Uterus (tissue), 2 donors: Measurements from ENCODE around the gene GTF2IRD2.
"Not testable (repeated sequence)": the region's sequence is repeated elsewhere in the genome, so short reads cannot be mapped to it uniquely, and the experiment has no call there.

Source experiments
- CTCF ChIP-seq, 4 experiments: fragments of 200-600 bp in 2 of 4; fragments of 450-650 bp in 2 of 4; sonication (generic) in 2 of 4; IDR thresholded peaks; one replicate each; pipeline ENCODE4 v1.5.1; 2016 to 2019; ENCODE audit warnings: antibody characterized with exemption in 4 of 4, mild to moderate bottlenecking in 2 of 4, moderate library complexity in 1 of 4
- POLR2A ChIP-seq, 2 donors: fragments of 450-650 bp; IDR thresholded peaks; one replicate each; pipeline ENCODE4 v1.6.1; 2016; ENCODE audit warnings: antibody characterized with exemption in 2 of 2, mild to moderate bottlenecking in 1 of 2, moderate library complexity in 1 of 2

DNA sequence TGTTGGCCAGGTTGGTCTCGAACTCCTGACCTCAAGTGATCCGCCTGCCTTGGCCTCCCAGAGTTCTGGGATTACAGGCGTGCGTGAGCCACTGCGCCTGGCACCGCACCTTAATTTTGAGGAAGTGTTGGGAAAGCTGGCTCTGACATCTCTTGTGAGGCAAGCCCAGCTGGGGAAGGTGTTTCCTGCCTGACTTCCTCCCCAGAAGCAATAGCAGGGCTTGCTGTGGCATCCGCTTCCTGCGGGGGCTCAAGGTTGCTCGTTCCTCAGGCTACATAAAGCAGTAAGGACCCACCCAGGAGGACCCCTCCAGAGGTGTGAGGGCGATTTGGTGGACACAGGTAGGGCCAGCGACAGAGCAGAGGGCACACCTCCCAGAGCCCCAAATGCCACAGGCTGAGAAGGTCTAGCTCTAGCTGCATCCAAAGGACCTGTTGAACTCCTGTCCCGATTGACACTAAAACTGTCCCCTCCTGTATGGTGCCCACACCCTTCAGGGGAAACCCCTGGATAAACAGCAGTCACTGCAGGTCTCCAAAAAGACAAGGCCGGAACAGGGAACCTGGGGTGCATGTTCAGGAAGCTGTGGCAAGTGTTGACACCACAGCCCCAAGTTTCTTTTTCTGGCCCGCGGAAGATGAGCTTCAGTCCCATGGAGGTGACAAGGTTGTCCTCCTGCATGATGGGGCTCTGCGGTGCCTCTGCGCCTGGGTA lies 86.0 kb downstream of the GTF2IRD2 start:
- TF ChIP-seq CTCF, POLR2A (IDR thresholded peaks at IDR 0.05): not testable (repeated sequence)
